GM12875 (cell line): Measurements from ENCODE around the gene DIRAS1.

Experiments
- H3K4me3 ChIP-seq: one replicate; pipeline ENCODE4 v1.5.1; 2011; ENCODE audit warnings: low read depth, low read length, control low read depth
- CTCF ChIP-seq: IDR thresholded peaks from 2 replicates; pipeline ENCODE4 v1.5.1; 2011; ENCODE audit warnings: low read depth, mild to moderate bottlenecking, control low read depth, inconsistent platforms, low read length, moderate library complexity, borderline replicate concordance; ENCODE audit not compliant: insufficient read depth

The DIRAS1 gene

GRCh38 chr19:2703691-2704216, 17.4 kb downstream of the DIRAS1 start:
- H3K4me3 ChIP-seq = no peak overlapping the region
- no peak for TF ChIP-seq CTCF

- H3K4me3 ChIP-seq = no peak overlapping the region
- no peak for TF ChIP-seq CTCF
Measured at GRCh38 chr19:2703077-2703437, 18.1 kb downstream of the DIRAS1 start.

- H3K4me3 ChIP-seq = peak within 1 kb of the TSS; percentile 75
- TF ChIP-seq CTCF = no peak
Measured at GRCh38 chr19:2702170-2703076, 18.7 kb downstream of the DIRAS1 start, which contains the start of gene GNG7. TSS of gene GNG7 (minus strand) at chr19:2702694. CDS start at chr19:2520688, 182,006 bp downstream.

GRCh38 chr19:2701361-2702169, 19.6 kb downstream of the DIRAS1 start:
- peak overlapping the region; percentile 75 for H3K4me3 ChIP-seq
- TF ChIP-seq CTCF = no peak

GRCh38 chr19:2700660-2701360, 20.4 kb downstream of the DIRAS1 start:
- peak overlapping the region; percentile 75 for H3K4me3 ChIP-seq
- no peak for TF ChIP-seq CTCF

- TF ChIP-seq CTCF = no peak
- H3K4me3 ChIP-seq = peak overlapping the region; percentile 16
Measured at GRCh38 chr19:2699413-2700140, 21.6 kb downstream of the DIRAS1 start.
